GM19328 (cell line): ENCODE results near the gene PRCD.

Experiments used
- ATAC-seq: cut with Tn5 transposase; IDR thresholded peaks from one replicate; pipeline ENCODE4 v1.9.1; 2021; ENCODE audit warnings: mild to moderate bottlenecking, moderate library complexity; ENCODE audit not compliant: unreplicated experiment

PRCD gene

GRCh38 chr17:76593384-76593826 lies 53.6 kb downstream of the PRCD start:
- no peak for ATAC-seq

GRCh38 chr17:76593959-76594358 lies 54.1 kb downstream of the PRCD start:
- no peak for ATAC-seq

- ATAC-seq: no peak
These were observed 54.8 kb downstream of the PRCD start for GRCh38 chr17:76594690-76595089.
